ENCODE data around the gene BCL7C.

GRCh38 chr16:30888856-30889499 is 4.9 kb downstream of the BCL7C start:
- TF ChIP-seq CTCF (conservative IDR thresholded peaks at IDR 0.05; ENCODE audit: low read length), result no peak
- TF ChIP-seq EZH2phosphoT487 (IDR thresholded peaks at IDR 0.05; ENCODE audit: borderline replicate concordance), result no peak

Data from Loucy (cell line).